ENCODE results near the gene TXNRD1. TPM values are rescaled to one million over a fixed set of nuclear protein-coding genes. Genes with fewer than 3 reads are reported as not detected.
"Not testable (repeated sequence)": the region's sequence is repeated elsewhere in the genome, so short reads cannot be mapped to it uniquely, and the experiment has no call there.

The TXNRD1 gene
- total and polyA plus RNA-seq, 4 donors = 23.6 to 70.8 (median 55.7) TPM

DNA sequence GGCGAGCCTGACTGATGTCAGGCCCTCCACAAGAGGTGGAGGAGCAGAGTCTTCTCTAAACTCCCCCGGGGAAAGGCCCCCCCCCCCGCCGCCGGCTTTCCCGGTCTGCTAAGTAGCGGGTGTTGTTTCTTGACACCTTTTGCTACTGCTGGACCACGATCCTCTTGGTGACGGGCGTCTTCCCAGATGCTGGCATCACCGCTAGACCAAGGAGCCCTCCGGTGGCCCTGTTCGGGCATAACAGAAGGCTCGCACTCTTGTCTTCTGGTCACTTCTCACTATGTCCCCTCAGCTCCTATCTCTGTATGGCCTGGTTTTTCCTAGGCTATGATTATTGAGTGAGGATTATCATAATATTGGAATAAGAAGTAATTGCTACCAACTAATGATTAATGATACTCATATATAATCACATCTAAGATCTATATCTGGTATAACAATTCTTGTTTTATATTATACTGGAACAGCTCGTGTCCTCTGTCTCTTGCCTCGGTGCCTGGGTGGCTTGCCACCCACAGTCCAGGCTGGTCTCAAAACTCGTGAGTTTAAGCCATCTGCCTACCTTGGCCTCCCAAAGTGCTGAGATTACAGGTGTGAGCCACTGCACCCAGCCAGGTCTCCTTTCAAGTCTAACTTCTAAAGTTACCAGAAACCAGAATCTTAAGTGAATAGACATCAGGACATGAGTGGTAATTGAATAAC lies 78.7 kb downstream of the TXNRD1 start:
- DNase-seq (ENCODE audit: low spot score); H3K4me3 ChIP-seq (ENCODE audit: low read depth in 1 of 3, low read length in 3 of 3); H3K27ac ChIP-seq (ENCODE audit: low read depth in 1 of 2, low read length in 2 of 2); H3K27me3 ChIP-seq (ENCODE audit: control insufficient read depth in 4 of 4, insufficient read depth in 4 of 4, low read length in 3 of 4); H3K9ac ChIP-seq (ENCODE audit: low read depth in 1 of 2, low read length in 2 of 2); H3K9me3 ChIP-seq (ENCODE audit: control insufficient read depth in 4 of 4, low read length in 3 of 4): not testable (repeated sequence)
- WGBS = 90% methylated on average over 16 of the region's 17 CpGs
- TF ChIP-seq CTCF (IDR thresholded peaks at IDR 0.05; ENCODE audit: low read depth, low read length, missing input control) = peak; percentile 3
- TF ChIP-seq RAD21 (IDR thresholded peaks at IDR 0.05) = peak; percentile 9 to 34
- Histone ChIP-seq H3K4me1 (ENCODE audit: control insufficient read depth in 4 of 4, insufficient read depth in 4 of 4, low read length in 3 of 4) (peaks cover 0 to 15% (median 4%) of the 10 kb centered on the region in 4 donors), H3K36me3 (ENCODE audit: control insufficient read depth in 4 of 4, insufficient read depth in 3 of 4, low read depth in 1 of 4, low read length in 3 of 4) (peaks cover 8 to 24% (median 11%) of the 10 kb centered on the region in 4 donors)

DNA sequence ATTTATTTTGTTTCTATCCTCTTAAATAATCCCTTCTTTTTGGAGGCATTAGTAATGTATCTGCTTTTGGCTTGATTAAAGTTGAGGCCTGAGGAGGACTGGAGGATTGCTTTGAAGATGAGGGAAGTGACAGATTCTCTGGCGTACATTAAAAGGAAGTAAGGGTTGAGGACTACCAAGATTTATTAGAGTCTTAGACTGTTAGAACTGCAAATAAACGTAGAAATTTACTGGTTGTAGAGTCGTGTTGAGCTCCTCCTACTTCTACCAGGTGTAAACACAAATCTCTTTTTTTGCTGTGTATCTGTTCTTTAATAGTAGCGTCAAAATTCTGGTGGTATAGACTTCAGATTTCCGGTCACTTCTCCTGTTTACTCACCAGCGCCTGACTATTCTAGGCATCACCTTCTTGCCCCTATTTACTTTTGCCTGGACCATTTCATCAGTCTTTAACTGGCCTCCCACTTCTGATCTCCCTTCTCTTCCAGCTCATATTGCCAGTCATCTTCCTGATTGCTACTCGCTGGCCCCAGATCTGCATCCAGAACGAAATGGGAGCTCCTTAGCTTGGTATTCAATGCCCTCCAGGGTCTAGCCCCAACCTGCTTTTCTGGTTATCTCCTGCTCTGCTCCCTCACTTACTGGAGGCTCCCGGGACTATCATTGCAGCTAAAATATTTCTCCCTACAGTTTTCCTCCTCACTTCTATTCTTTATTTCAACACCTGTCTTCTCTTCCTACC lies 79.5 kb downstream of the TXNRD1 start:
- Histone ChIP-seq H3K9me3 (ENCODE audit: control insufficient read depth in 4 of 4, low read length in 3 of 4) (no peaks in the 10 kb centered on the region), H3K27me3 (ENCODE audit: control insufficient read depth in 4 of 4, insufficient read depth in 4 of 4, low read length in 3 of 4) (no peaks in the 10 kb centered on the region), H3K36me3 (ENCODE audit: control insufficient read depth in 4 of 4, insufficient read depth in 3 of 4, low read depth in 1 of 4, low read length in 3 of 4) (peaks cover 8 to 24% (median 11%) of the 10 kb centered on the region in 4 donors), H3K27ac (ENCODE audit: low read depth in 1 of 2, low read length in 2 of 2) (no peak overlapping the region), H3K4me1 (ENCODE audit: control insufficient read depth in 4 of 4, insufficient read depth in 4 of 4, low read length in 3 of 4) (peaks cover 0 to 14% (median 3%) of the 10 kb centered on the region in 4 donors), H3K4me3 (ENCODE audit: low read depth in 1 of 3, low read length in 3 of 3) (no peak overlapping the region), H3K9ac (ENCODE audit: low read depth in 1 of 2, low read length in 2 of 2) (no peak overlapping the region)
- no peak for DNase-seq (ENCODE audit: low spot score)
- 85% methylated on average over 9 of the region's 9 CpGs for WGBS
- no peak for TF ChIP-seq TAF1 (conservative IDR thresholded peaks at IDR 0.05)

DNA sequence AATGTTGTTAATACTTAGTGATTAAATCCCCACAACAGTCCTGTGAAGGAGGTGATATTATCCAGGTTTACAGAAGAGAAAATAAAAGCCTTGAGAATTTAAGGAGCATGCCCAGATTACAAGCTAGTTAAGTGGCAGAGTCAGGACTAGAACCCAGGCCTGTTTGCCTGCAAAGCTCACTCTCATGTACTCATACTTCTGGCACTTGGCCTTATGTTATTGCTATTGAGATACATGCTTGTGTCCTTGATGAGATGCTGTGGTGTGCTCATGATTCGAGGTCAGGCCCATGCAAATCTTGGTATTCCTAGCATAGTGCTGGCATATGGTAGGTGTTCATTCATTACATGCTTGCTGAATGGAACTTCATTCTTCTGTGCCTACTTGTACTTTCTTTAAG lies 80.4 kb downstream of the TXNRD1 start:
- 93% methylated on average over 1 of the region's 1 CpG for WGBS
- no peak for DNase-seq (ENCODE audit: low spot score)
- H3K9me3 ChIP-seq (ENCODE audit: control insufficient read depth in 4 of 4, low read length in 3 of 4) = no peaks in the 10 kb centered on the region
- no peak overlapping the region for H3K4me3 ChIP-seq (ENCODE audit: low read depth in 1 of 3, low read length in 3 of 3)
- TF ChIP-seq REST (IDR thresholded peaks at IDR 0.05) (no peak), RXRA (IDR thresholded peaks at IDR 0.05) (no peak), FOXA1 (IDR thresholded peaks at IDR 0.05) (no peak), ATF3 (IDR thresholded peaks at IDR 0.05) (no peak), JUND (IDR thresholded peaks at IDR 0.05) (no peak)
- H3K27ac ChIP-seq (ENCODE audit: low read depth in 1 of 2, low read length in 2 of 2) = no peak overlapping the region
- H3K27me3 ChIP-seq (ENCODE audit: control insufficient read depth in 4 of 4, insufficient read depth in 4 of 4, low read length in 3 of 4) = no peaks in the 10 kb centered on the region
- H3K36me3 ChIP-seq (ENCODE audit: control insufficient read depth in 4 of 4, insufficient read depth in 3 of 4, low read depth in 1 of 4, low read length in 3 of 4) = peaks cover 8 to 22% (median 11%) of the 10 kb centered on the region in 4 donors
- peaks cover 0 to 16% (median 2%) of the 10 kb centered on the region in 4 donors for H3K4me1 ChIP-seq (ENCODE audit: control insufficient read depth in 4 of 4, insufficient read depth in 4 of 4, low read length in 3 of 4)
- H3K9ac ChIP-seq (ENCODE audit: low read depth in 1 of 2, low read length in 2 of 2) = no peak overlapping the region
